ENCODE measurements around the gene FBXL7.

DNA sequence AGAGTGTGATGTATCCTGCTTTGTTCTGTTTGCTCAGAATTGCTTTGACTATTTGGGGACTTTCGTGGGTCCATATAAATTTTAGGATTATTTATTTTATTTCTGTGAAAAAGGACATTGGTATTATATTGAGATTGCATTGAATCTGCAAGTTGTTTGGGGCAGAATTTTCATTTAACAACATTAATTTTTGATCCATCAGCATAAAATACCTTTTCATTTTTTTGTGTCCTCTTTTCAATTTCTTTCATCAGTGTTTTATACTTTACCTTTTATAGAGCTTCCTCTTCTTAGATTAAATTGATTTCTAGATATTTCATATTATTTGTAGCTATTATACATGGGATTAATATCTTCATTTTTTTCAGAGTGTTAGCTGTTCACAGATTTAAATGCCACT, 40.8 kb upstream of the FBXL7 start:
- TF ChIP-seq EP300 (IDR thresholded peaks at IDR 0.05) (no peak), POLR2A (IDR thresholded peaks at IDR 0.05) (no peak), POLR2AphosphoS5 (IDR thresholded peaks at IDR 0.05) (no peak)
- TF ChIP-seq, protein P1, sequence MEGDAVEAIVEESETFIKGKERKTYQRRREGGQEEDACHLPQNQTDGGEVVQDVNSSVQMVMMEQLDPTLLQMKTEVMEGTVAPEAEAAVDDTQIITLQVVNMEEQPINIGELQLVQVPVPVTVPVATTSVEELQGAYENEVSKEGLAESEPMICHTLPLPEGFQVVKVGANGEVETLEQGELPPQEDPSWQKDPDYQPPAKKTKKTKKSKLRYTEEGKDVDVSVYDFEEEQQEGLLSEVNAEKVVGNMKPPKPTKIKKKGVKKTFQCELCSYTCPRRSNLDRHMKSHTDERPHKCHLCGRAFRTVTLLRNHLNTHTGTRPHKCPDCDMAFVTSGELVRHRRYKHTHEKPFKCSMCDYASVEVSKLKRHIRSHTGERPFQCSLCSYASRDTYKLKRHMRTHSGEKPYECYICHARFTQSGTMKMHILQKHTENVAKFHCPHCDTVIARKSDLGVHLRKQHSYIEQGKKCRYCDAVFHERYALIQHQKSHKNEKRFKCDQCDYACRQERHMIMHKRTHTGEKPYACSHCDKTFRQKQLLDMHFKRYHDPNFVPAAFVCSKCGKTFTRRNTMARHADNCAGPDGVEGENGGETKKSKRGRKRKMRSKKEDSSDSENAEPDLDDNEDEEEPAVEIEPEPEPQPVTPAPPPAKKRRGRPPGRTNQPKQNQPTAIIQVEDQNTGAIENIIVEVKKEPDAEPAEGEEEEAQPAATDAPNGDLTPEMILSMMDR (IDR thresholded peaks at IDR 0.05) = no peak
